Measurements from ENCODE around the gene PLCD4.

PLCD4 gene

DNA sequence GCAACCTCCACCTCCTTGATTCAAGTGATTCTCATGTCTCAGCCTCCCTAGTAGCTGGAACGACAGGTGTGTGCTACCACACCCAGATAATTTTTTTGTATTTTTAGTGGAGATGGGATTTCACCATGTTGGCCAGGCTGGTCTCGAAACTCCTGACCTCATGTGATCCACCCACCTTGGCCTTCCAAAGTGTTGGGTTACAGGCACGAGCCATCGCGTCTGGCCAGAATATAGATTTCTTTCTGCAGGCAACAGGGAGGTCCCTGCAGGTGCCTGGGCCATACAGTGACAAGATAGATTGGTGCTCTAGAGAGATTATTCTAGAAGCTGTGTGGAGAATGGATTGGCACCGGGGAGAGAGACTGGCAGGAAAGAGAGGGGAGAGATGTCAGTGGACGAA, 13.3 kb downstream of the PLCD4 start:
- no peak for DNase-seq (ENCODE audit: low spot score)

DNA sequence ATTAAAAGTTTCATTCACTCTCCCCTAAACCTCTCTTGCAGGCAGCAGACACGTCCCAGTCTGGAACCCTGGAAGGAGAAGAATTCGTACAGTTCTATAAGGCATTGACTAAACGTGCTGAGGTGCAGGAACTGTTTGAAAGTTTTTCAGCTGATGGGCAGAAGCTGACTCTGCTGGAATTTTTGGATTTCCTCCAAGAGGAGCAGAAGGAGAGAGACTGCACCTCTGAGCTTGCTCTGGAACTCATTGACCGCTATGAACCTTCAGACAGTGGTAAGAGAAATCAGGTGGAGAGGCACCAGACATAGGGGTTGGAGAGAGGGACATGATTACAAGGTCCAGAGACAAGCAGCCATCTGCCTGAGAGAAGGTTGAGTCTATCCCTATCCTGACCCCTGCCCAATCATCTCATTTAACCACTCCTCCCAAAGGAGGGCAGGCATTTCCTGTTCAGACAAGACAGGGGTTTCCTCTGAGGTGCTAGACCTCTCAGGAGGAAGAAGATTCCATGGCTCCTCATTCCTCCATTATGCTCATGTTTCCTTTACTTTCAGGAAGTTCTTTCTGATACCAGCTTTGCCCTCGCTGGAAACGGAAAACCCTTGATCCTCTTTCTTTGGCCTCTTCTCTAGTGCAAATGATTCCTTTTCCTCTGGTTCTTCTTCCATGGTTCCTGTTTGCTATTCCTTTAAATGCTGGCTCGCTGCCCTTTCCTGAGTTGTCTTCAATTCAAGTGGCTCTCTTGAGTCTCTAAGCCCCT, 15.1 kb downstream of the PLCD4 start:
- no peak for DNase-seq (ENCODE audit: low spot score)

GRCh38 chr2:218623366-218623705, 15.6 kb downstream of the PLCD4 start:
- no peak for DNase-seq (ENCODE audit: low spot score)

DNA sequence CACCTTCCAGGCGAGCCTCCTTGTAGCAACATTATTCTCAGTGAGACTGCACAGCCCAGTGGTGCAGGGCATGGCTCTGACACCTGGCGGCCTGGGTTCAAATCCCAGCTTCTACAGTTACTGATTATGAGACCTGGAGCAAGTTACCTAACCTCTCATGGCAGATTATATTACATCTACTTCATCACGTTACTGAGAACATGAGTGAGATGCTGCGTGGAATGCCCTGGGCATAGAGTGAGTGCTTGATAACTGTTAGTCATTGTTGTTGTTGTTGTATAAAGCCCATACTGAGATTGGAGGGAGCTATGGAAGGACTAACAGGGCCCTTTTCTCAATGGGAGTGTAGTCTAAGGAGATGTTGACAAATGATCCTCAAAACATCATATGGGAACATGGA, 18.7 kb downstream of the PLCD4 start:
- no peak for DNase-seq (ENCODE audit: low spot score)

DNA sequence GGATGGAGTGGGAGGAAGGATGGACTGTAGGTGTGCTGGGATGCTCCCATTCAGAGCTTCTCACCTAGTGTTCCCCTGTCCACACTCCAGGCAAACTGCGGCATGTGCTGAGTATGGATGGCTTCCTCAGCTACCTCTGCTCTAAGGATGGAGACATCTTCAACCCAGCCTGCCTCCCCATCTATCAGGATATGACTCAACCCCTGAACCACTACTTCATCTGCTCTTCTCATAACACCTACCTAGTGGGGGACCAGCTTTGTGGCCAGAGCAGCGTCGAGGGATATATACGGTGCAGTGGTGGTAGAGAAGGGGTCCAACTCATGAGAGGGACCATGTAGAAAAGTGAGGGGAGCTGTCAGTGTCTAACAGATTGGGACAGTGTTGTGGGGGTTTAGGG, 20.2 kb downstream of the PLCD4 start:
- no peak for DNase-seq (ENCODE audit: low spot score)

DNA sequence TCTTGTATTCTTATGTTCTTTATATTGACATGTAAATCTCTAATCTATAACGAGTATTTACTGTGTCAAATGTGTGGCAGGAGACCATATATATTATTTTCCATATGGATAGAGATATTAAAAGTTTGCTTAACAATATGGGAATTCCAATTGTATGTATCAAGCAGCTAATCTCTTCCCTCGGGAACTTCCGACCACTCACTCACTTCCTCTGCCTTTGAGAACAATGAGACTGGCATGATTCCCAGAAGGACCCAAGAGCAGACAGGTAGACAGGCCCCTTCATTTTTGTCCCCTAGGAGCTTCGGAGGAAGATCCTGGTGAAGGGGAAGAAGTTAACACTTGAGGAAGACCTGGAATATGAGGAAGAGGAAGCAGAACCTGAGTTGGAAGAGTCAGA, 24.1 kb downstream of the PLCD4 start:
- no peak for DNase-seq (ENCODE audit: low spot score)

DNA sequence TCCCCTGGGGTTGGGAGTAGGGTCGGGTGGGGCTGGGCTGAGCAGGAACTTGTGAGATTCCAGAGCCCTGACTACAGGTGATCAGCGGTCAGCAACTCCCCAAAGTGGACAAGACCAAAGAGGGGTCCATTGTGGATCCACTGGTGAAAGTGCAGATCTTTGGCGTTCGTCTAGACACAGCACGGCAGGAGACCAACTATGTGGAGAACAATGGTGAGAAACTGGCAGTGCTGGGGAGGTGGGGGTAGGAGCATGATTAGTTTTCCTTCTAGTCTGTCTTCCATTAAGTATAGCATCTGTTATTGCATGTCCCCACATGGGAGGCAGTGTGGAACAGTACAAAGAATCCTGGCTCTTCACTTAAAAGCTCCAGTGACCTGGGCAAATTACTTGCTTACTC, 28.0 kb downstream of the PLCD4 start:
- DNase-seq (ENCODE audit: low spot score), result no peak

DNA sequence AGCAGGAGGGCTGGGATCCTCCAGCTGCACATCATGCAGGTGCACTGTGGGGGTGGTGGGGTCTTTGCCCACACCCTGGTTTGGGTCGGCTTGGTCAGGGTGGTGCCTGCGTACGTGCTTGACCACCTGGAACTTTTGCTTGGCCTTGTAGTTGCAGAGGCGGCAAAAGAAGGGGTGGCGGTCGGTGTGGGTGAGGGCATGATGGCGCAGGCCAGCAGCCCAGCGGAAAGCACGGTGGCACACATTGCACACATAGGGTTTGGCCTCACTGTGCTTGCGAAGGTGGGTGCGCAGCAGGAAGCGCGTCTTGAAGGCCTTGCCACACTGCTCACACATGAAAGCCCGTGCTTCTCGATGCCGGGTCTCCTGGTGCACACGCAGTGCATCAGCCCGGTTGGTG, 30.7 kb downstream of the PLCD4 start:
- no peak for DNase-seq (ENCODE audit: low spot score)

- no peak for DNase-seq (ENCODE audit: low spot score)
These were observed 34.5 kb downstream of the PLCD4 start for GRCh38 chr2:218642121-218642656.

- DNase-seq (ENCODE audit: low spot score), result no peak
These were observed 35.1 kb downstream of the PLCD4 start for GRCh38 chr2:218642786-218643185.

- no peak for DNase-seq (ENCODE audit: low spot score)
These were observed 36.1 kb downstream of the PLCD4 start for GRCh38 chr2:218643751-218644310.

- no peak for DNase-seq (ENCODE audit: low spot score)
These were observed 37.0 kb downstream of the PLCD4 start for GRCh38 chr2:218644721-218645120.

- no peak for DNase-seq (ENCODE audit: low spot score)
These were observed 37.4 kb downstream of the PLCD4 start for GRCh38 chr2:218645126-218645525.

DNA sequence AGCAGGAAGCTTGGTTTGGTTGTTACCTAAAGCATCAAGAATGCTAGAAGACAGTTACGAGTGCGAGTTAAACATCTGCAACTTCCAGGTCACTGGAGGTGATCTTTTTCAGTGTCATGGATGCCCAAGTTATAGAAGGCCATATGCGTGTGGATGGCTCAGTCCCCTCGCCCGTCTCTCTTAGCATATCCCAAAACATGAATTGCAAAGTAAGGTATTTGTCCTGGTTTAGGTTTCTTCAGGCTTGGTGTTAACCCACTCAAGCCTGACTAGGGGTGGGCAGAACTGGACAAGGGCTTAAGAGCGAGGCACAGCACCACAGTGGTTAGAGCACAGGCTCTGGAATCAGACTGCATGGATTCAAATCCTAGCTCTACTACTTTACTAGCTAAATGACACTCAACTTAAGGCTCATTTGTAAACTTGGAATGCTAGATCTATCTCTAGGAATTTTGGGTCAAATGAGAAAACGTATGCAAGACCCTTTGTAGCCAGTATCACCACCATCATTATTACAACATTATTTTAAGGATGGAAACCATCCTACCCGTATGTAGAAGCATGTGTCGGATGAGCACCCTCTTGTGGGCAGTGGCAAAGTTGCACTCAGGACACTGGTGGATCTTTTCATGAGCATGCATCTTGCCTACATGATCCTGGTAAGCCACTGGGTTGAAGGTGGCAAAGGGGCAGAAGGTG, 40.5 kb downstream of the PLCD4 start:
- DNase-seq (ENCODE audit: low spot score), result peak; percentile 65

DNA sequence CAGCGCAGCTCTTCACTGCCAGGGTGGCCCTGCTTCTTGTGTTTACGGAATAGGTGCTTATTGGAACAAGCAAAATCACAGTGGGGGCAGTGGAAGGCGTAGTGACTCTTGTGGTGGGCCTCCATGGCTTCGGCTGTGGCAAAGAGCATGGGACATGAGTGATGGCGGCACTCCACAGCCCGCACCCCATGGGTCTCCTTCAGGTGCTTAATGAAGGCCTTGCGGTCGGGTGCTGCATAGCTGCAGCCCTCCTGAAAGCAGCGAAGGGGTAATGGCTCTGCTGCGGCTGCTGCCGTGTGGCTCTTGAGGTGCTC, 41.0 kb downstream of the PLCD4 start:
- DNase-seq (ENCODE audit: low spot score), result no peak

GRCh38 chr2:218655751-218656150, 48.1 kb downstream of the PLCD4 start:
- no peak for DNase-seq (ENCODE audit: low spot score)

DNA sequence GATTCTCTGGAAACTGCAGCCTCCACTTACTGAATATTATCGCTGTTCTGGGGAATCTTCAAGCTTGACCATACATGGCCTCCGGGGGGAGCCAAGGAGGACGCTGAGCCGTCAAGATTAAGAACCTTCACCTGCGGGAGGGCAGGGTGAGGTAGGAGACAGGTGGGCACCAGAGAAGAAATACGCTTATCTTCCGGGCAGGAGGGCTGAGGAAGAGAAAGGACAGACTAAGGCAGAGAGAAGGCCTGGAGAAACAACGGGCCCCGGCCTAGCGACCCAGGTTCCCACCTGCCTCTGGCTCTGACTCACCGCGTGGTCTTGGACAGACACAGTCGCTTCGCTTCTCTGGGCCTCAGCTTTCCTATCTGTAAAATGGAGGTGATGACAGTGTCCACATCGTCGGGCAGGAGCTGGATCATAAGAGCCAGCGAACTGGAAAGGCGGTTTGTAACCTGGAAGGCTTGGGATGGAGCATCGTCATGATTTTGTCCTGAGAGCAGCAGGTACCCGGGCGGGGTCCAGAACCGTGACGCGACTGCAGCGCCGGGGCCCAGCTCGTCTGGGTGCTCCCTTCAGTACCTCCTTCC, 51.1 kb downstream of the PLCD4 start:
- peak; percentile 59 for DNase-seq (ENCODE audit: low spot score)

- peak; percentile 94 for DNase-seq (ENCODE audit: low spot score)
These were observed 51.7 kb downstream of the PLCD4 start, which contains the start of the genes BCS1L and ZNF142 for GRCh38 chr2:218659258-218659987. Gene BCS1L (plus strand): TSS chr2:218659683. CDS start chr2:218660988, 1,305 bp downstream. Gene ZNF142 (minus strand): TSS chr2:218659623. CDS start chr2:218656429, 3,194 bp downstream.

DNA sequence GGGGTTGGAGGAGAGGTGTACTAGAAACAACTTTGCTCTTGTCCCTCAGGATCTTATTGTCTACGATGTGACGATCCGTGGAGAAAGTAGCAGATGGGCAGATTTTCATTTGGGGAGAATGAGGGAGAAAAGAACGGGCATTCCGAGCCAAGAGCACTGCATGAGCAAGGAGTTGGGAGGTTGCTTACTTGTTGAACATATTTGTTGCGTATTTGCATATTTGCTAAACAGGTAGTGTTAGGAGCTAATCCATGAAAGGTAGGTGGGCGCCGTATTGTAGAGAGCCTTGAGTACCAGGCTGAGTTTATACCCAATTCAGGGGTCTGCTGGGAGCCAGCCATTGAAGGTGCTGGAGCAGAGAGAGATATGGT, 52.3 kb downstream of the PLCD4 start:
- no peak for DNase-seq (ENCODE audit: low spot score)

- no peak for DNase-seq (ENCODE audit: low spot score)
These were observed 54.7 kb downstream of the PLCD4 start for GRCh38 chr2:218662377-218662776.

DNA sequence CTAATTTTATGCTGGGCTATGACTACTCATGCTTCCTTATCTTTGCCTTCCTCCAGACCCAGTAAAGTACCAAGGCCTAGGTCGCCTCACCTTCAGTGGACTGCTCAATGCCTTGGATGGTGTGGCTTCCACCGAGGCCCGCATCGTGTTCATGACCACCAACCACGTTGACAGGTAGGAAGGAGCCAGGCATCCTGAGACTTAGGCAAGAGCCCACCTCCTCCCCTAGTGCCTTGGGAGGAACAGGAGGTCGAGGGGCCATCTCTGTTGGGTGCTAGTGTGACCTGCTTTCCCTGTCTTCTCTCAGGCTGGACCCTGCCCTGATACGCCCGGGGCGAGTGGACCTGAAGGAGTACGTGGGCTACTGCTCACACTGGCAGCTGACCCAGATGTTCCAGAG, 55.1 kb downstream of the PLCD4 start:
- DNase-seq (ENCODE audit: low spot score), result no peak

DNA sequence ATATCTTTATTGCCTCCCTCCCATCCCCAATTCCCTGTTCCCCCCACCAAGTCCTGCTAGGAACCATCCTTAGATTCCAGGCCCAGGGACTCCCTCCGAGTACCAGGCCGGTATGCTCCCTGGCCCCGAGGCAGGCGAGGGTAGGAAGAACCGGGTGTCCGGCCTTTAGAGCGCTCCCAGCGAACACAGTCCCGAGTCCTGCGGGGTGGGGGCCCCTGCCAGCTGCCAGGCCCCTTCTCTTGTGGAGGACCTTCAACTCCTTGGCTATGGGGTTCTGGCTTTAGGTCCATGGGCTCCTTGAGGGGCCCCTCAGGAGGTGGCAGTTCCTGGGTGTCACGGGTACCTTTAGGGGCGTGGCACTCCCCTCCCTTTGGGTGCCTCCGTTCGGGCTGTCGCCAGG, 56.2 kb downstream of the PLCD4 start:
- no peak for DNase-seq (ENCODE audit: low spot score)

Measured in HuH-7.5 (cell line).